G401 (cell line): ENCODE results near the gene IRF1. TPM values are rescaled to one million over a fixed set of nuclear protein-coding genes. Genes with fewer than 3 reads are reported as not detected.

Source experiments
- DNase-seq: peaks from one replicate; pipeline ENCODE4 v3.0.0-alpha.2; 2015; ENCODE audit warnings: low spot score
- in situ Hi-C: cut with HindIII; loops from 2 replicates; pipeline ENCODE4 v1.10.0; 2016; ENCODE audit warnings: low sequenced_read_pairs, mixed read lengths
- total RNA-seq: library from RNA; depleted of rRNA; stranded (reverse); fragments of >200 nt; shearing (Covaris generic); gene quantifications from 2 replicates; pipeline ENCODE4 v1.2.3, GENCODE V29; 2014

The IRF1 gene
- total RNA-seq, 1 experiment from 2014 or later, result 9.2 TPM

- DNase-seq, result no peak
- in situ Hi-C loops, result no loop called here
These were observed 12.2 kb downstream of the IRF1 start for GRCh38 chr5:132478366-132478871.

- DNase-seq, result no peak
- in situ Hi-C loops, result no loop called here
These were observed 12.7 kb downstream of the IRF1 start for GRCh38 chr5:132477784-132478365.

GRCh38 chr5:132476876-132477781 lies 13.4 kb downstream of the IRF1 start:
- in situ Hi-C loops, result no loop called here
- no peak for DNase-seq

GRCh38 chr5:132475987-132476875 lies 14.3 kb downstream of the IRF1 start:
- in situ Hi-C loops, result no loop called here
- DNase-seq, result no peak

GRCh38 chr5:132475497-132475882 lies 15.1 kb downstream of the IRF1 start:
- in situ Hi-C loops, result no loop called here
- DNase-seq, result peak; percentile 33

- in situ Hi-C loops, result no loop called here
These were observed 15.6 kb downstream of the IRF1 start for GRCh38 chr5:132474881-132475496.

GRCh38 chr5:132474131-132474723 lies 16.3 kb downstream of the IRF1 start:
- in situ Hi-C loops, result no loop called here
- DNase-seq, result no peak

More at GRCh38 chr5:132474881-132475496, 15.6 kb downstream of the IRF1 start:
- no peak for DNase-seq

GRCh38 chr5:132473668-132474067 lies 16.9 kb downstream of the IRF1 start:
- in situ Hi-C loops, result no loop called here

GRCh38 chr5:132473019-132473531 lies 17.5 kb downstream of the IRF1 start:
- DNase-seq, result no peak
- in situ Hi-C loops, result no loop called here

More at GRCh38 chr5:132473668-132474067, 16.9 kb downstream of the IRF1 start:
- no peak for DNase-seq

- DNase-seq, result no peak
- in situ Hi-C loops, result no loop called here
These were observed 18.1 kb downstream of the IRF1 start for GRCh38 chr5:132472431-132472830.

- DNase-seq, result no peak
- in situ Hi-C loops, result no loop called here
These were observed 18.6 kb downstream of the IRF1 start for GRCh38 chr5:132471944-132472343.

- no peak for DNase-seq
- in situ Hi-C loops, result no loop called here
These were observed 19.2 kb downstream of the IRF1 start for GRCh38 chr5:132471151-132471907.

GRCh38 chr5:132470596-132470995 lies 20.0 kb downstream of the IRF1 start:
- in situ Hi-C loops, result no loop called here
- DNase-seq, result no peak

- no peak for DNase-seq
- in situ Hi-C loops, result no loop called here
These were observed 20.6 kb downstream of the IRF1 start for GRCh38 chr5:132470010-132470392.

GRCh38 chr5:132469380-132470009 lies 21.1 kb downstream of the IRF1 start:
- in situ Hi-C loops, result no loop called here

GRCh38 chr5:132468656-132469379 lies 21.8 kb downstream of the IRF1 start:
- in situ Hi-C loops, result no loop called here
- no peak for DNase-seq

More at GRCh38 chr5:132469380-132470009, 21.1 kb downstream of the IRF1 start:
- DNase-seq, result no peak
